GOT3 (cell line): ENCODE measurements around the gene ADARB2.

Source experiments
- DNase-seq: peaks from one replicate; lab custom pipeline; 2025; ENCODE audit warnings: mixed read lengths; lab: John Stamatoyannopoulos, UW

Gene ADARB2

GRCh38 chr10:1206101-1206500 is 531.2 kb downstream of the ADARB2 start:
- no peak for DNase-seq

DNA sequence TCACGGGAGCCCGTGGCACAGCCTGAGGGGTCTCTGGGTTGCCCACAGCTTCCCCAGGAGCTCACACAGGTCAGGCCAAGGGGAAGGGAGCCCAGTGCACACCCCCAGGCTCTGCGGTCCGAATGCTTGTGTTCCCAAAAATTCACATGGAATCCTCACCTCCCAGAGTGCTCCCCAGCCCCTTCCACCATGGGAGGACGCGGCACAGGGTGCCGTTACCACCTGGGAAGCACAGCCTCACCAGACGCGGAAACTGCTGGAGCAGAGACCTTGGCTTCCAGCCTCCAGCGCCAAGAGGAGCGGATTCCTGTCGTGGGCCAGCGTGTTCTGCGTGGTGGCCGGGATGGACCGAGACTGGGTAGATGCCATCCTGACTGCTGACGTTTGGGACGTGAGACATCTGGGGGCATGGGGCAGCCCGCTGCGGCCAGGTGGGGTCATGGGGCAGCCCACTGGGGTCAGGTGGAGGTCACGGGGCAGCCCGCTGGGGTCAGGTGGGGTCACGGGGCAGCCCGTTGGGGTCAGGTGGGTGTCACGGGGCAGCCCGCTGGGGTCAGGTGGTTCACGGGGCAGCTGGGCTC is 531.8 kb downstream of the ADARB2 start:
- no peak for DNase-seq

DNA sequence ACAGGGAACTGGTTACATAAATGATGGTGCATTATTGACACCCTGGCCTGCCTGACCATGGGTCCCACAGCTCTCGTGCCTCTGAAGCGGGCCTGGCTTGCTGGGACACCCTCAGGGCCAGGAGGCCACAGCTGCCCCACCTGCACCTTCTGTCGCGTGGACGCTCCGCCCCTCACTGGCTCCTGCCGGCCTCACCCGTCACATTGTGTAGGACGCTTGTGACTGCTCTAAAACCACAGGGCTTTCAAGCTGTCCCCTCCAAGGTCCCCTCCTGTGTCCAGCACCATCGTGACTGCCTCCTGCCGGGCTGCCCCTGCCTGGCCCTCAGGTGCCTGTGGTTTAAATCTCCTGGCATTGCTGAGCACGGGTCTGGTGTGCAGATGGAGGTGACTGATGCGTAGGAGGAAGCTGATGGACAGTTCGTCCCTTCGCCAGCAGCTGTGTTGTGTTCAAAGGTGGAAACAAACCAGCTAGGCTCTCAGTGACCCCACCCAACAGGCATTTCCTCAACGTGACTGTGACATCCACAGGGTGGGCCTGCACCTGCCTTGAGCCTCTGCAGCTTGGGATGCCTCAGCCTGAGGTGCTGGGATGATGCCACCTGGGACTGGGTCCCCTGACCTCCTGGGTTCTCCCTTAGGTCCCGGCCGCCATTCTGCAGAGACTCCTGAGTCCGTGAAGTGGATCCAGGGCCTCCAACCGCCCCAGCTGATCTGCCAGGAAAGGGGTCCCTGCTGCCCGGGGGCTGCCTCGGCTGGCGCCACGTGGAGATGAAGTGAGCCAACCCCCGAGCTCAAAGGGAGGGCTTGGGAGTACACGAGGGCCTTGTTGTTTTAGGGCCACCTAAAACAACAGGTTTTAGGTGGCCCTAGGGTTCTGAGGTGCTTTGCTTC is 532.6 kb downstream of the ADARB2 start:
- DNase-seq: no peak

DNA sequence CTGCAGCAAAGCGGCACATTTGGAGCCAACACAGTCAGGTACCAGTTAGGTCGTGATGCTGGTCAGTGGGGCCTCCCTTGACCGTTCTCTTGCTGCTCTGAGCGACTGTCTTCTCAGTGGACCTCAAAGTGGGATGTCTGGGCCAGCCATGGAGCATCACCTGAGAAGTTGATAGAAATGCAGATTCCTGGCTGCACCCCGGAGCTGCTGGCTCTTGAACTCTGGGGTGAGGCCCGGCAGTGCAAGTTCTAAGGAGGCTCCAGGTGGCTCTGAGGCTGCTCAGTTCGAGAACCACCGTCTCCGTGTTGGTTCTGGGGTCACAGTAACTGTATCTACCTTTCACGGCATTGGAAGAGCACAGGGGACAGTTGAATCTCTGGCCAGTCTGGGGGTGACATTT is 533.6 kb downstream of the ADARB2 start:
- no peak for DNase-seq

GRCh38 chr10:1203216-1203615 is 534.1 kb downstream of the ADARB2 start:
- no peak for DNase-seq

GRCh38 chr10:1202343-1202742 is 535.0 kb downstream of the ADARB2 start:
- no peak for DNase-seq

DNA sequence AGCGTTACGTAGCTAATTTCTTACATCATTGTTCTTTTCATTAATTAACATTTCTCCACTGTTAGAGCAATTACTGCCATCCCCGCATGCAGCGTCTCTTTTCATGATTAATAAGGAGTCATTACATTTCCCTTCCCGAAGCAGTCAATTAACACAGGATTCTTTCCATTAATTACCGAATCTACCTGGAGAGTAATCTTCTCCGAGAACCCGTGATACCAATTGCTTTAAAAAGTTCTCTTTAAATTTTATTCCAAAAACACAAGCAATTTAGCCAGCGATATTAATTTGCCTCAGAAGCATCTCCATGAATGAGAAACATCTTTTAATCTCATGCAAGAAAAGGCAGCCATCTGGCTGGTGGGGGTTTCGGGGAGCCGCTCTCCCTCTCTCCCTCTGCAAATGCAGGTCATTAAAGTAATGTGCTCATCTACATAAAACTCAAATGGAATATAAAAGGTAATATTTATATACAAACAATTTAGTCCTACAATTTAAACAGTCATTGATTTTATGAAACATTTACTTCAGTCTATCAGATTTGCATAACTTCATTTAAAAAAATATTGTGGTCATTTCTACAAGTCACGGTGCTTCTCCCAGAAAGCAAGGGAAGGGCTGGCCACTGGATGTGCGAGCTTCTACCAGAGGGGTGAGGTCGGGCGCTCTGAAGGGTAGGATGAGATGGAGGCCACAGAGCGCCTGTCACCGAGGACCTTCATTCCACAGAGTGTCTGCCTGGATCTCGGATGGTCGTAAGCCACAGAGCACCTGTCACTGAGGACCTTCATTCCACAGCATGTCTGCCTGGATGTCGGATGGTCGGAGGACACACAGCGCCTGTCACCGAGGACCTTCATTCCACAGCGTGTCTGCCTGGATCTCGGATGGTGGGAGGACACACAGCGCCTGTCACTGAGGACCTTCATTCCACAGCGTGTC is 536.2 kb downstream of the ADARB2 start:
- no peak for DNase-seq

GRCh38 chr10:1199897-1200721 is 537.2 kb downstream of the ADARB2 start:
- no peak for DNase-seq

DNA sequence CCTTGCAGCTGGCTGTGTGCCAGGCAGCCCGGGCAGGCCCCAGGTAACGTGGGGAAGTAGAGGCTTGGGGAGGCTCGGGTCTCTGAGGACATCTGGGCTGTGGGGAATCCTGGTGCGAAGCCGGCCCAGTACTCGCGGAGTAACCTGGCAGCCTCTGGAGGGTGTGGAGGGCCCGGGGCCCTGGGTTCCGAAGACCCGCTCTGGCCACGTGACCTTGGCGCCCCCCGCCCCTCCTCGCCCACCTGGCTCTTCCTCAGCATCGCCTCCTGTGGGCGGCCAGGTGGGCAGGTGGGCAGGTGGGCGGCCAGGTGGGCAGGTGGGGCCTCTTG is 538.0 kb downstream of the ADARB2 start:
- DNase-seq: no peak

- no peak for DNase-seq
Observed at GRCh38 chr10:1198453-1199344, 538.6 kb downstream of the ADARB2 start.

DNA sequence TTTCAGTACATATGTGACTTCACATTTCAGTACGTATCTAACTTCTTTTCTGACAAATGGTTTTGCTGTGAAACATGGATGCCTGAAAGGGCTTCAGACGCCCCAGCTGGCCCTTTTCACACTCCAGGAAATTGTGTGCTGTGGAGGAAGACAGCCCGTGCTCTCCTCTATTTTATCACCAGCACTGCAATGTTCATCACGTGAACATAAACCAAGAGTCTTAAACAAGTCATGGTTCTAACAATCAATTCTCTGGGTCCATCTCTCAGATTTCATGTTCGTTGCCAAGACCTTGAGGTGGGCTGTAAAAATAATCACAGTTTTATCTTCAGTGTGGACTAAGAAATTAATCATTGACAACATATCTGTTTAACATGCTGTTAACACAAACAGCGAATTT is 539.9 kb downstream of the ADARB2 start:
- no peak for DNase-seq

DNA sequence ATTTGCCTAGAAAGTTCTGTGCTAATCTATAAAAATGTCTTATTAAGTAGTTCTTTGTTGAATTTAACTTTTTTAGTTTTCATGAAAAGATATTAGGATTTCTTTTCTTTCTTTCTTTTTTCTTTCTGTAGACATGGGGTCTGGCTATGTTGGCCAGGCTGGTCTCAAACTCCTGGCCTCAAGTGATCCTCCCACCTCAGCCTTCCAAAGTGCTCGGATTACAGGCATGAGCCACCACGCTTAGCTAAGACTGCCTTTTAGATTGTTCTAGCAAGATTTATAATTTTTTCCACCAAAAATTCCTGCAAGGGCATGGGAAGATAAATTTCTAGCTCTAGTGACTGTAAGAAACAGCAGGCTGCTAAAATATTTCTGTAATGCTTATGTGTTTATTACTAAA is 540.7 kb downstream of the ADARB2 start:
- DNase-seq: no peak

DNA sequence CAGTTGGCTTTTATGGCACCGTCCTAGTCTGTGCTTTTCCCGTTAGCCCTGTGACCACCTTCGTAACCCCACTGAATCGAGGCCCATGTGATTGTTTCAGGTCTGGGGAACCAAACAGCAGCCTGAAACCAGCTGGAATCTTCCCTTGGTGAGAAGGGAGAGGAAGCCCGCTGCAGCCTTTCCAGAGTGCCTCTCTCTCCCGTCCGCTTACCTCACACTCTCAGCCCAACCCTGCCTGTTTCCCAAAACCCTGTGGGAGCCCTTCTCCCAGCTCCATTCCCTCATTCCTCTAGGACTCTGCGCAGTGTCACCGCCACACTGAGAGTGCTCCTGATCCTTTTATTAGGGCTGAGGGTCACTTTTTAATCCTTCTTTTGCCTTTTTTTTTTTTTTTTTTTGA is 541.5 kb downstream of the ADARB2 start:
- no peak for DNase-seq

DNA sequence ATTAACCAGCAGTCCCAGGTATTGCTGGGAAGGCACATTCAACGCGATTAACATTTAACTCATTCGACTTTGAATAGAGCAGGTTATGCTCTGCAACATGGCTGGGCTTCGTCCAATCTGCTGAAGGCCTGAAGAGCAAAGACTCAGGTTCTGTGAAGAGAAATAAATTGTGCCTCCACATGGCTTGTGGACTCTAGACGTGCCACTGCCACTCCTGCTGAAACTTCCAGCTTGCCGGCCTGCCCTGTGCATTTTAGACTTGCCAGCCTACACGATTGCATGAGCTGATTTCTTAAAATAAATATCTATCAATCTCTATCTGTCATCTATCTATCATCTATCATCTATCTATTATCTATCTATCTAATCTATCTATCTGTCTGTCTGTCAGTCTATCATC is 543.2 kb downstream of the ADARB2 start:
- DNase-seq: no peak

GRCh38 chr10:1193561-1193960 is 543.8 kb downstream of the ADARB2 start:
- DNase-seq: no peak

GRCh38 chr10:1191752-1192151 is 545.6 kb downstream of the ADARB2 start:
- DNase-seq: no peak

- DNase-seq: no peak
Observed at GRCh38 chr10:1190791-1191490, 546.4 kb downstream of the ADARB2 start.

DNA sequence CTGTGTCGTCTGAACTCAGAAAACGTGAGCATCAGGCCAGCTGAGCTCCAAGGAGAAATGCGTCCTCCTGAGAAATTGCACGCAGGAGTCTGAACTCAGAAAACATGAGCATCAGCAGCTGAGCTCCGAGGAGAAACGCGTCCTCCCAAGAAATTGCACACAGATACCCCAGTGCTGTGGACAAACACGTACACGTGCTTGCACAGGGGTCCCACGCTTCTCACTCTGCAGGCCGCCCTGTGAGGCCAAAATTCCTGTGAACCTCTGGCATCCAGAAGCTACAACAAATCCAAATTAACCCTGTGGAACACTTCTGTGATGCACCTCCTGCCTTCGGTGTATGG is 547.3 kb downstream of the ADARB2 start:
- DNase-seq: no peak

DNA sequence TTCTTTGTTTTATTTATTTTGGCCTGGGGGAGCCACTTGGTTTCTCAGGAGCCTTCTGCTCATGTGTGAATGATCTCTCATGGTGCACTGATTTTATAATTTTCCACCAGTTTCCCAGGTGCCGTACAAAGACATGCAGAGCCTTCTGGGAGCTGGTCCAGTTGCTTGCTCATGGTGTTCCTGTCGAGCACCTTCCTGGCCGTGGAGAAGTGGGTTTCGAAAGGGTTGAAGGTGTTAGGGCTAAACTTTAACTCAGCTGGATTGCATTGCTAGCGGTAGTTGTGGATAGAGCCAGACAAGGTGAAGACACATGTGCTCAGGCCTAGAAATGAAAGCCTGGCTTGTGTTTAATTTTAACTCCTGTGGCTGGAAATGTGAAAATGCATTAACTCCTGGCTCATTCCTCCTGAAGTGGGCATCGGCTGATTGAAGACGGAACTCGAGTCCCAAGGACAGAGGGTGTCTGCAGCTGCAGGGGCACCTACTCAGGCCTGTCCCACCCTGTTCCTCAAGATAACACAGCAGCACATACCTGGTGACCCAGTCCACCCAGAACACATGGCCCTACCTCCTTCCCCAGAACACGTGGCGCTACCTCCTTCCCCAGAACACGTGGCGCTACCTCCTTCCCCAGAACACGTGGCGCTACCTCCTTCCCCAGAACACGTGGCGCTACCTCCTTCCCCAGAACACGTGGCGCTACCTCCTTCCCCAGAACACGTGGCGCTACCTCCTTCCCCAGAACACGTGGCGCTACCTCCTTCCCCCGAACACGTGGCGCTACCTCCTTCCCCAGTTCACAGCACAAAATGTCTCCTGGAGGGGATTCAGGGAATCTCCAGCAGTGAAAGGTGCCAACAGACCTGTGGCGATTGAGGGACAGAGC is 547.9 kb downstream of the ADARB2 start:
- DNase-seq: no peak
